Effector memory CD8-positive, alpha-beta T cell (primary cell): ENCODE measurements around the gene FOS.

Experiments
- ATAC-seq: fragments of 150-1000 bp; cut with Tn5 transposase; replicated peaks from 2 replicates; pipeline ENCODE4 v1.10.0; 2021; ENCODE audit warnings: mild to moderate bottlenecking, moderate library complexity
- DNase-seq, 3 experiments: peaks; one replicate each; pipeline ENCODE4 v3.0.0; 2021
- H3K27ac Mint-ChIP-seq, 2 donors: one replicate each; pipeline ENCODE4 v1.8.0; 2022; ENCODE audit warnings: mild to moderate bottlenecking in 2 of 2, mixed read lengths in 2 of 2, moderate library complexity in 2 of 2
- H3K27me3 Mint-ChIP-seq, 2 donors: one replicate each; pipeline ENCODE4 v1.8.0; 2022; ENCODE audit warnings: mixed read lengths in 2 of 2
- H3K36me3 Mint-ChIP-seq: one replicate; pipeline ENCODE4 v1.8.0; 2022; ENCODE audit warnings: mild to moderate bottlenecking, moderate library complexity, mixed read lengths; ENCODE audit not compliant: insufficient read depth
- H3K4me1 Mint-ChIP-seq, 2 donors: one replicate each; pipeline ENCODE4 v1.8.0; 2022; ENCODE audit warnings: low read depth in 2 of 2, mixed read lengths in 2 of 2
- H3K4me3 Mint-ChIP-seq, 2 donors: one replicate each; pipeline ENCODE4 v1.8.0; 2022; ENCODE audit warnings: mild to moderate bottlenecking in 2 of 2, mixed read lengths in 2 of 2, moderate library complexity in 2 of 2
- H3K9me3 Mint-ChIP-seq, 2 donors: one replicate each; pipeline ENCODE4 v1.8.0; 2022; ENCODE audit warnings: mixed read lengths in 2 of 2

FOS gene

DNA sequence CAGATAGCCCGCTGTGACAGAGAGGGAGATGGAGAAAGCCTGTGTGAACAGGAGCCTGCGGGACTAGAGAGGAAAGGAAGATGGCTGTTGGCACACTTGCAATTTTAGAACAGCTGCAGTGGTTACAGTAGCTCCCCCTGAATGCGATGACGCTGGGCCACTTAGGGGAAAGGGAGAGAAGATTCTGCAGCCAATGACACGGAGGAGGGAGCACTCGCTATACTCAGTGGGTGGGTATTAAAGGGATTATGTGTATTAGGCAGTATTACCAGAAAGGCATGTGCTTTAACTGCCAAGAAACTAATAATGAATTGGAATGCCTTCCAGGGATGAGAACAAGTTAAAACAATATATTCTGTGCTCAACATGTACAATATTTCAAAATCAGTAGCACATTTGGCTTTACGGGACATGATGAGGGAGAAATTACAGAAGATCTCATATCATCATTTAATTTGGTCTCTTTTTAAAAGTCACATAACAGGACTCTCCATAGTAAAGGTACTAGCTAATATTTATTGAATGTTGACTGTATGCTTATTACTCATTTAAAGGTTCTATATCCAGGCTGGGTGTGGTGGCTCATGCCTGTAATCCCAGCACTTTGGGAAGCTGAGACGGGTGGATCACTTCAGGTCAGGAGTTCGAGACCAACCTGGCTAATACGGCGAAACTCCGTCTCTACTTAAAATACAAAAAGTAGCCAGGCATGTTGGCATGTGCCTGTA is 35.9 kb upstream of the FOS start:
- ATAC-seq, result no peak
- Mint-ChIP-seq H3K27ac (no peak overlapping the region), H3K27me3 (no peaks in the 10 kb centered on the region), H3K4me3 (no peak overlapping the region), H3K4me1 (peaks cover 17 to 29% of the 10 kb centered on the region in 2 donors), H3K36me3 (peaks cover 4% of the 10 kb centered on the region), H3K9me3 (no peaks in the 10 kb centered on the region)
- DNase-seq, result no peak

DNA sequence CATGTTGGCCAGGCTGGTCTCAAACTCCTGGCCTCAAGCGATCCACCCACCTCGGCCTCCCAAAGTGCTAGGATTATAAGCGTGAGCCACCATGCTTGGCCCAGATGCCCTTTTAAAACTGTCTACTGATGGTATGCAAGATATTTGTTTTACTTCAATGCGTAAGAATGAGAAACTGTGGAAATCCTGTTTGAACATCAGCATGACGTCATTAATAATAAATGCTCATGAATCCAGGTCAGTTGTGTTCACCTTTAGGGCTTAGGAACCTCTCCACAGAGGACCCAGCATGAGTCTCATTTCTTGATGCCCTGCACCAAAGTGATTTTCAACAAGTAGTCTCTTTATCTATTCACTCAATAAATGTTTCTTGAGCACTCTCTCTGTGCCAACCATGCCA is 34.5 kb upstream of the FOS start:
- no peak overlapping the region for H3K4me3 Mint-ChIP-seq
- H3K36me3 Mint-ChIP-seq, result peaks cover 16% of the 10 kb centered on the region
- H3K9me3 Mint-ChIP-seq, result no peaks in the 10 kb centered on the region
- no peak for ATAC-seq
- H3K27me3 Mint-ChIP-seq, result no peaks in the 10 kb centered on the region
- peak overlapping the region in 1 of 2 donors; percentile 59 for H3K27ac Mint-ChIP-seq
- peaks cover 24 to 41% of the 10 kb centered on the region in 2 donors for H3K4me1 Mint-ChIP-seq
- no peak for DNase-seq

DNA sequence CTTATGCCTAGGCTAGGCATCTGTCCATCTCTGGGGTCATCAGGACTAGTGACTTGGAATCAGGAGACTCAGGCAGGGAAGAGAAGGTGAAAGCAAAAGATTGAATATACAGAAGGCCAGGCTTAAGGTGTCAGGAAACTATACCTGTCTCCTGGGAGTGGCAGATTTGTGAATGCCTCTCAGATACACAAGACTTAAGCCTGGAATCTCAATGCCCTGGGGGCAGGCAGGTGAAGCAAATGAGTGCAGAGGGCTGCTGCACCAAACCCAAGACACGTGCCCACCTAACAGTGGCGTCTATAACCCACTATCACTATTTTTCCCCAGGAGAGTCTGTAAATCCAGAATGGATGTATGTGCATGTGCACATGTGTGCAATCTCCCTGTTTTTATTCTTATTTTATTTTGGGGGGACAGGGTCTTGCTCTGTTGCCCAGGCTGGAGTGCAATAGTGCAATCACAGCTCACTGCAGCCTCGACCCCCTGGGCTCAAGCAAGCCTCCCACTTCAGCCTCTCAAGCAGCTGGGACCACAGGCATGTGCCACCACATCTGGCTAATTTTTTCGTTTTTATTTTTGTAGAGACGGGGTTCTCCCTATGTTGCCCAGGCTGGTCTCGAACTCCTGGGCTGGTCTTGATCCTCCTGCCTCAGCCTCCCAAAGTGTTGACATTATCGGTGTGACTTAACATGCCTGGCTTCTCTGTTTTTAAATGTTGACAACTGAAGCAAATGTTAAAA is 31.9 kb upstream of the FOS start:
- H3K4me1 Mint-ChIP-seq, result peaks cover 36 to 43% of the 10 kb centered on the region in 2 donors
- no peaks in the 10 kb centered on the region for H3K27me3 Mint-ChIP-seq
- peak overlapping the region; percentile 64 to 71 for H3K4me3 Mint-ChIP-seq
- peaks cover 27% of the 10 kb centered on the region for H3K36me3 Mint-ChIP-seq
- ATAC-seq, result no peak
- no peaks in the 10 kb centered on the region for H3K9me3 Mint-ChIP-seq
- H3K27ac Mint-ChIP-seq, result peak overlapping the region; percentile 83 to 96
- no peak for DNase-seq

DNA sequence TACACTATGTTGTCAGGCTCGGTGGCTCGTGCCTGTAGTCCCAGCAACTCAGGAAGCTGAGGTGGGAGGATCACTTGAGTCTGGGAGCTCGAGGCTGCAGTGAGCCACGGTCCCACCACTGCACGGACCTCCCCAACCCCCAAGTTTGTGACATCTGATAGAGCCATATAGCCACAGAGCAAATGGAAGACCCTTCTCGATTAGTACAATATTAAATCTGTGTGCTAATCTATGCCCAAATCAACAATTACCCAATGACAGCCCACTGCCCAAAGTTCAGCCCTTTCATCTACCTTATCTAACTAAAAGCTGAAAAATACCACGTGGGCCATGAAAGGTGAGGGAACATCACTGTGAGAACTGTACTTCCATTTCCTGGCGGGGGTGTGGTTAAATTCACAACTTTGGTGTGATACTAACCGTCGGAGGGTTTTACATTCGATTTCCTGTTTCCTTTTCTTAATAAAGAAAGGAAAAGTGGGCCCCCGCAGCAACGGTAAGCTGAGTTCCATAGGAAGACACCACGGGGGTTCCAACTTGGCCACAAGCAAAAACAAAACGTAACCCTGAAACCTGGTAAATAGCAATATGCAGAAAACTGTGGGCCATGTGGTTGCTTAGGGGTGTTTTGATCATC is 31.2 kb upstream of the FOS start:
- Mint-ChIP-seq H3K9me3 (no peaks in the 10 kb centered on the region), H3K4me3 (peak overlapping the region; percentile 64 to 71), H3K27me3 (no peaks in the 10 kb centered on the region), H3K27ac (peak overlapping the region; percentile 83 to 96), H3K36me3 (peaks cover 27% of the 10 kb centered on the region), H3K4me1 (peaks cover 39 to 48% of the 10 kb centered on the region in 2 donors)
- DNase-seq (peak; percentile 73 to 78 (median 76)), ATAC-seq (peak; percentile 53)

DNA sequence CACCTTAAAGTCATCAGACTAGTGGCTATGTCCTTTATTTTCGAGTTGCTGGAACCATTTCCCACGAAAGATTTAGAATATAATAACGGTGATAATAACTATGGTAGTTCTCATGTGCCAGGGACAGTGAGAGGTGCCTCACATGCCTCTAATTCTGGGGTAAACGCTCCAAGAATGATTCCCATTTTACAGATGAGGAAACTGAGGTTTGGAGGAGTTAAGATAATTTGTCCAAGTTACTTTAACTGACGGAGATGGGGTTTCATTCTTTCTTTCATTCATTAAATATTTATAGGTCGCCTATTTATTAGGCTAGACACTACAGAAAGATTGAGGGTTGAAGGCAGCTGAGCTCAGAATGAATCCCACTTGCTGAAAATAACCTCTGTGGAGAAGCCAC is 30.7 kb upstream of the FOS start:
- ATAC-seq, result no peak
- H3K4me1 Mint-ChIP-seq, result peaks cover 39 to 48% of the 10 kb centered on the region in 2 donors
- no peaks in the 10 kb centered on the region for H3K9me3 Mint-ChIP-seq
- H3K36me3 Mint-ChIP-seq, result peaks cover 27% of the 10 kb centered on the region
- peak overlapping the region; percentile 64 to 71 for H3K4me3 Mint-ChIP-seq
- no peak for DNase-seq
- peak overlapping the region; percentile 83 to 96 for H3K27ac Mint-ChIP-seq
- no peaks in the 10 kb centered on the region for H3K27me3 Mint-ChIP-seq

DNA sequence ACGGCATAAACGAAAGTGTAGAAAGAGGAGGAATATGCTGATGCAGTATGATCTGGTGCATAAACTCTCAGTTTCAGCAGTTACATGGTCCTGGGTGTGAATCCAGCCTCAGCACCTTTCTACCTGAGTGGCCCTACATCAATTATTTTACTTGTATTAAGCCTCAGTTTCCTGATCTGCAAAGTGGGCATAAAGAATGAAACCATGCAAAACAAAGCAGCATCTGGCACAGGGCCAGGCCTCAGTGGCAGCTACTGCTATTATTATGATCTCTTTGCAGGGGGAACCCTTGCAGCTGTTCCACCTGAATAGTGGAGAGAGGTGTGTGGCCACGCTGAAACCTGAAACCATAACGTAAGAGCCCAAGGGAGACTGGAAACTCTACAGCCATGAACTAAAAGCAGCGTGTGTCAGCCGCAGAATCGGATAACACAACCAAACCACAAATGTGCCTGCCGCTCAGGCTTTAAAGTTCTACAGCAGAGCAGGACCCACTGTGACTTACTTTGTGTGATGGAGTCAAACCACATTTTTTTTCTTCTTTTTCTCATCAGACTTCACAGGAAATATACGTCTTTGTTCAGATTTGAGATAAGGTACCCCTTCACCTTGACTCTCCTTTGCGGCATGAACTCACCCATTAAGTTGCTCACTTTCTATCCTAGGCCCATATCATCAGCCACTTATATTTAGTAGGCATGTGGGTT is 29.2 kb upstream of the FOS start:
- H3K4me1 Mint-ChIP-seq, result peaks cover 39 to 48% of the 10 kb centered on the region in 2 donors
- ATAC-seq (peak; percentile 75), DNase-seq (peak; percentile 79 to 83 (median 82))
- no peaks in the 10 kb centered on the region for H3K9me3 Mint-ChIP-seq
- peak overlapping the region; percentile 88 to 96 for H3K27ac Mint-ChIP-seq
- no peaks in the 10 kb centered on the region for H3K27me3 Mint-ChIP-seq
- H3K4me3 Mint-ChIP-seq, result peak overlapping the region; percentile 64 to 71
- peaks cover 27% of the 10 kb centered on the region for H3K36me3 Mint-ChIP-seq

DNA sequence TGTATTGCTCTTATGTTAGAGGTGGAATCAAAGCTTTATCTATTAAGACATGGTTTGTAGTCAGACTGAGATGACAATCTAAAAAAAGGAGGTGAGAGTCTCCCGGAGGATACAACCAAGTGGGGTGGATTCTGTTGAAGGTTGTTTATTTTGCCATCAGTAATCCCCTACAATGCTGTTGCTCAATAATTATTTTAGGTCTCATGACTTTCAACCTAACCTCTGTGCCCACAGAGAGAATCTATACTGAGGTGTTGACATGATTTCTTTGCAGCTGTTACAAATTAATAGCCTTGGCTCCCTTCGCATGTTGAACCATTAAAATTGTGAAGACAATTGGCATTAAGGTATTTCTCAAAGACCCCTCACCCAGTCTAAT is 28.7 kb upstream of the FOS start:
- peak overlapping the region; percentile 88 to 96 for H3K27ac Mint-ChIP-seq
- DNase-seq (no peak), ATAC-seq (peak; percentile 40)
- peaks cover 27% of the 10 kb centered on the region for H3K36me3 Mint-ChIP-seq
- no peaks in the 10 kb centered on the region for H3K27me3 Mint-ChIP-seq
- peaks cover 42 to 51% of the 10 kb centered on the region in 2 donors for H3K4me1 Mint-ChIP-seq
- H3K4me3 Mint-ChIP-seq, result peak overlapping the region; percentile 64 to 71
- H3K9me3 Mint-ChIP-seq, result no peaks in the 10 kb centered on the region

DNA sequence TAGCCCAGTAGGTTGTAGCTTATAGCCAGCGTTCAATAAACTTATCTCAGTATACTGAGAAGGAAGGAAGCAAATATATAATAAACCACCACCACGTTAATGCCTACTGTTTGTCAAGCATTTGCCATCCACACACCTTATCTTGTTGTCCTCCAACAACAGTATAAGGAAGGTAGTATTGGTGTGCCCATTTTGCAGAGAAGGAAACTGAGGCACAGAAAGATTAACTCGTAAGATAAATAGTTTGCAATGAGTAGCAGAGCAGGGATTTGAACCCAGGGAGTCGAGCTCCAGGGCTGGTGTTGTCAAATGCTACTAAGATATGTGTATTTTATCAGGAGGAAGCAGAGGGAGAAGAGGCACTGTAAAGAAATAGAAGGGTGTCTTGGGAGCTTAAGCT is 27.8 kb upstream of the FOS start:
- ATAC-seq (no peak), DNase-seq (no peak)
- H3K36me3 Mint-ChIP-seq, result peaks cover 27% of the 10 kb centered on the region
- H3K9me3 Mint-ChIP-seq, result no peaks in the 10 kb centered on the region
- peak overlapping the region in 1 of 2 donors; percentile 10 for H3K4me3 Mint-ChIP-seq
- H3K27me3 Mint-ChIP-seq, result no peaks in the 10 kb centered on the region
- H3K27ac Mint-ChIP-seq, result peak overlapping the region; percentile 88 to 96
- H3K4me1 Mint-ChIP-seq, result peaks cover 42 to 50% of the 10 kb centered on the region in 2 donors

DNA sequence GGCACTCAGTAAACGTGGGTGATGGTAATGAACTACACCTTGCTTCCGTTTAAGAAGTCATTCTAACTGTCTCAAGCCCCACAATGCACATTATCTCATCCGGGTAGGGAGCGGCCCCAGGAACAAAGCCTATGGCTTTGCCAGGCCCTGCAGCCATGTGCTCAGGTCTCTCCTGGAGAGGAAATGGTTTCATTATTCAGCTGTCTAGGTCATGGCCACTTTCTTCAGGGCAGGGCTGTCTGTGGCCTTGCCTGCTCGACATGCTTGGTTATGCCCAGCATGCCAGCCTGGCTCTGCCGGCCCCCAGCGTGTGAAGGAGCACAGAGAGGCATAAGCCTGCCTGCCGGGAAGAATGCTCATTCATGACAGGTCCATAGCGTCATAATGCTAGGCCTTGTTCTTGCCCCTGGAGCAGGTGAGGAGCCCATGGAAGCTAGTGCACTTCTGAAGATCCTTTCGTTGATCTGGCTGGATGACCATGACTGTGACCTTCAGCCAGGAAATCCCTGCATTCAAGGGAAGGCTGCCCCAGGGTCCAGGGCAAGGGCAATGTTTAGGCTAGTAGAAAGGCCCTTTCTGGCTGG is 26.3 kb upstream of the FOS start:
- Mint-ChIP-seq H3K27me3 (no peaks in the 10 kb centered on the region), H3K4me3 (peak overlapping the region in 1 of 2 donors; percentile 6), H3K27ac (no peak overlapping the region), H3K36me3 (peaks cover 26% of the 10 kb centered on the region), H3K9me3 (no peaks in the 10 kb centered on the region), H3K4me1 (peaks cover 32 to 37% of the 10 kb centered on the region in 2 donors)
- DNase-seq (no peak), ATAC-seq (no peak)

DNA sequence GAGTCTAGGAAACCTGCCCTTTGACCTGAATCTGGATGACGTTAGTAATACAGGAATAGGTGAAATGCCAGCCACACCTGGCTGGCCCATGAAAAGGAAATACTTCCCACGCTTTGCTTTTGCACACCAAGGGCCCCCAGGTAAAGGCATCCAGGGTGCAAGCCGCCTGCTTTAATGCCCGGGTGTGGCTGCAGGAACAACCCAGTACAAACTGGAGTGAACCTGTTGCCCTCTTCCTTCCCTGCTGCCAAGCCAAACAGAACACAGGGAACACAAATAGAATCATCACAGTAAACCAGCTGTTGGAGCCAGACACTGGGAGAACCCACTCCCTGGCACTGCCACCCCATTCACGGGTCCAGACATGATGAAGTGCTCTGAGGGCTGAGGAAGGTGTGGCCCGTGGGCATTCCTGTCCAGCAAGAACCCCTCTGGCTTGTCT is 24.2 kb upstream of the FOS start:
- no peak overlapping the region for H3K4me3 Mint-ChIP-seq
- H3K9me3 Mint-ChIP-seq, result no peaks in the 10 kb centered on the region
- no peak for DNase-seq
- H3K27ac Mint-ChIP-seq, result peak overlapping the region in 1 of 2 donors; percentile 41
- peaks cover 24 to 27% of the 10 kb centered on the region in 2 donors for H3K4me1 Mint-ChIP-seq
- no peak for ATAC-seq
- H3K27me3 Mint-ChIP-seq, result no peaks in the 10 kb centered on the region
- peaks cover 18% of the 10 kb centered on the region for H3K36me3 Mint-ChIP-seq

DNA sequence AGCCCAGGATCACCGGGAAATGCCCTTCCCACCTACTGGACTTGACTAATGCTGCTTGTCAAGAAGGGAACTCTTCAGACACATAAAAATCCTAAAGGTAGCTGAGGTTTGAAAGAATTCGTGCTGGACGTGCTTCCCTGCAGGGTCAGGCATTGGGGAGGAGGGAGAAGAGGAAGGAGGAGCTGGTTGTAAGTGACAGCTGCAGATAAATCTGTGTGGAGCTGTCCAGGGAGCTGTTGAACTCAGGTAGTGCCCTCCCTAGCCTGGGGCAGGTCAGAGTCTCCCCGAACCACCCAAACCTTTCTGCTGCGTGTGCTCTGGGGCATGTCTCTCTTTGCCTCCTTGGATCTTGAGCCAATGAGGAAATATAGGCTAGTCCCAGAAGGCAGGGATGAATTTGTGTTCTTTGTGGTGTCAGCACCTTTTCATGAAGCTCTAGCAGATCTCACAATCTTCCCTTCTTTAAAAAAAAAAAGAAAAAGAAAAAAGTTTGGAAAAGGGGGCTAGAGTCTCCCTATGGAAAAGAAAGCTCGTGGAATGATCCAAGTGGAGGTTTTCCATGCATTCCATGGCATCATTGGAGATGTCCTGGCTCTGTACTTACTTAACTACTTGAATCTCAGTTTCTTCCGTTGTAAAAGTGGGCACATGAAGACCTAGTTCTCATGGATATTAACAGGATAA is 23.6 kb upstream of the FOS start:
- Mint-ChIP-seq H3K4me1 (peaks cover 21 to 27% of the 10 kb centered on the region in 2 donors), H3K36me3 (peaks cover 18% of the 10 kb centered on the region), H3K4me3 (no peak overlapping the region), H3K9me3 (no peaks in the 10 kb centered on the region), H3K27ac (peak overlapping the region; percentile 31 to 41), H3K27me3 (no peaks in the 10 kb centered on the region)
- DNase-seq, result no peak
- no peak for ATAC-seq

DNA sequence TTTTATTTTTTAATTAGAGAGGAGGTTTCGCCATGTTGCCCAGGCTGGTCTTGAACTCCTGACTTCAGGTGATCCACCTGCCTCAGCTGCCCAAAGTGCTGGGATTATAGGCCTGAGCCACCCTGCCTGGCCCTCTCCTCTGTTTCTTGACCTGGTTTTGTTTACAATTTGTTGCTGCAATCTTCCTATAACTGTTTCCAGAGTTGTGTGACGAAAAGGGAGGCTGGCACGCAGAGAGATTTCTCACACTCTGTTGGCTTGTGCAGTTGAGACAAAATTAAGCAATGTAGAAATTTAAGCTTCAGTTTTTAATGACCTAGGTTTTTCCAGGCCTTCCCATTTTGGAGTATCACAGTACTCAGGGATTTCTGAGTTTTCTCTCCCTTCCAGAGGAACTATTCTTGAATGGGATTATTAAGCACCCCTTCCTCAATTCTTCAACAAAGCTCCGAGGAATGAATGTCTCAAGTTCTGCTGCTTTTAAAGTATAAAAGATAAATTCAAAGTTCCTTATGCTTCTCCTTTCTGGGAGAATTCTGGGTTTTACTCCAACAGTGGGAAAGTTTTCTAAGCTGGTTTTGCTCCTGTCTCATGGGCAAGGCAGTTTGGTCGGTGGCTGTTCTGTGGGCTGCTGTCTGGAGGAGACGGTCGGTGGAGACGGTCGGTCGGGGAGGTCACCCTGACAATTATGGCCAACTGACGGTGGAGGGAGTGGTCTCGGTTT is 20.4 kb upstream of the FOS start:
- H3K9me3 Mint-ChIP-seq, result no peaks in the 10 kb centered on the region
- H3K27ac Mint-ChIP-seq, result peak overlapping the region; percentile 98 to 99
- no peak for ATAC-seq
- H3K4me1 Mint-ChIP-seq, result peaks cover 14 to 15% of the 10 kb centered on the region in 2 donors
- H3K36me3 Mint-ChIP-seq, result peaks cover 24% of the 10 kb centered on the region
- no peaks in the 10 kb centered on the region for H3K27me3 Mint-ChIP-seq
- no peak for DNase-seq
- peak overlapping the region; percentile 69 to 82 for H3K4me3 Mint-ChIP-seq
